Neural crest cell (in vitro differentiated cells): ENCODE measurements around the gene TRIM63. TPM values are rescaled to one million over a fixed set of nuclear protein-coding genes. Genes with fewer than 3 reads are reported as not detected.

Experiments
- DNase-seq: peaks from one replicate; pipeline ENCODE4 v3.0.0; 2021; ENCODE audit warnings: low read depth, mixed read lengths, low spot score
- H3K27ac Mint-ChIP-seq: one replicate; pipeline ENCODE4 v1.8.0; 2021; ENCODE audit warnings: mild to moderate bottlenecking, mixed read lengths; ENCODE audit not compliant: unreplicated experiment
- H3K27me3 Mint-ChIP-seq: 2 replicates; pipeline ENCODE4 v1.8.0; 2021; ENCODE audit warnings: low read depth, mild to moderate bottlenecking, mixed read lengths
- H3K36me3 Mint-ChIP-seq: 2 replicates; pipeline ENCODE4 v1.8.0; 2021; ENCODE audit warnings: low read depth, mild to moderate bottlenecking, mixed read lengths
- H3K4me1 Mint-ChIP-seq: 2 replicates; pipeline ENCODE4 v1.8.0; 2021; ENCODE audit warnings: mixed read lengths
- H3K4me3 Mint-ChIP-seq: one replicate; pipeline ENCODE4 v1.8.0; 2021; ENCODE audit warnings: mild to moderate bottlenecking, mixed read lengths
- H3K9me3 Mint-ChIP-seq: 2 replicates; pipeline ENCODE4 v1.8.0; 2021; ENCODE audit warnings: mixed read lengths
- CTCF ChIP-seq: fragments of 200-600 bp; sonication (generic); conservative IDR thresholded peaks from 2 replicates; pipeline ENCODE4 v1.5.0; 2021; ENCODE audit warnings: antibody characterized with exemption, mild to moderate bottlenecking
- total RNA-seq: library from RNA; stranded (reverse); gene quantifications from 2 replicates; pipeline ENCODE4 v1.2.1, GENCODE V29; 2021

Gene TRIM63
- total RNA-seq, 1 donor from 2014 or later: not detected

- Mint-ChIP-seq H3K27me3 (peaks cover 61% of the 10 kb centered on the region), H3K4me1 (peaks cover 6% of the 10 kb centered on the region), H3K4me3 (no peak overlapping the region), H3K36me3 (no peaks in the 10 kb centered on the region), H3K9me3 (no peaks in the 10 kb centered on the region), H3K27ac (no peak overlapping the region)
- DNase-seq: no peak
- no peak for TF ChIP-seq CTCF
Observed at GRCh38 chr1:26050248-26050640, 17.2 kb downstream of the TRIM63 start.

DNA sequence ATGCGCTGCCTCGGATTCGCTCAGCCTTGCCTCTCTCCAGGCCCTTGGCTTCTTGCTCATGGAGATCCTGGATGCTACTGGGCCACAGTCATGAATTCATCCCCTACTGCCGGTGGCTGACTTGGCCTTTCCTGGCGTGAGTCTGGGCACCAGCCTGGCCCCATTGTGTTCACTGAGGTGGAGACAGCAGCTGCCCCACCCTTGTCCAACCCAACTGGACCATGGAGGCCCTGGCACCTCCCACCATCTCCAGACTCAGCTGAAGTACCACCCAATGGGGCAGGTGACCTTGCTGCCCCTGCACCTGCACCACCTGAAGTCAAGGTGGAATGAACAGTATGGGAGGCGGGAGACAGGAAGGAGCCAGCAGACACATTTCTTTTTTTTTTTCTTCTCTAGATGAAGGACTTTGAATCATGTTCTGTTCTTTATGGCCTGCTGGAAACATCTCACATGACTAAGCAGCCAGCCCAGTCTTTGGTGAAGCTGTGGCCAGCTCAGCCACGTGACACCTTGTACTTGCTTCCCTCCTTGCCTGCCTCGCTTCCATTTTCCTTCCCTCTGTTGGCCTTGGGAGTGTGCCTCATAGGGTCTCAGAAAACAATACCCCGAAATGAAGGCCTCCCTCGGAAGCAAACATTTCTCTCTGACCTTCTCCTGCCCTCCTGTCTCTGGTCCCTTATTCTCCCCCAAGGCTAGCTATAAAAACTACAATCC lies 17.7 kb downstream of the TRIM63 start:
- no peak overlapping the region for H3K4me3 Mint-ChIP-seq
- no peak overlapping the region for H3K27ac Mint-ChIP-seq
- H3K9me3 Mint-ChIP-seq: no peaks in the 10 kb centered on the region
- no peaks in the 10 kb centered on the region for H3K36me3 Mint-ChIP-seq
- TF ChIP-seq CTCF: no peak
- H3K27me3 Mint-ChIP-seq: peaks cover 66% of the 10 kb centered on the region
- peaks cover 10% of the 10 kb centered on the region for H3K4me1 Mint-ChIP-seq
- DNase-seq: no peak

- H3K27me3 Mint-ChIP-seq: peaks cover 82% of the 10 kb centered on the region
Observed at GRCh38 chr1:26047278-26047874, 20.1 kb downstream of the TRIM63 start.

GRCh38 chr1:26046246-26047095 lies 21.0 kb downstream of the TRIM63 start:
- Mint-ChIP-seq H3K4me3 (no peak overlapping the region), H3K27me3 (peaks cover 83% of the 10 kb centered on the region), H3K9me3 (no peaks in the 10 kb centered on the region), H3K27ac (no peak overlapping the region), H3K36me3 (no peaks in the 10 kb centered on the region), H3K4me1 (peaks cover 4% of the 10 kb centered on the region)
- TF ChIP-seq CTCF: no peak
- DNase-seq: no peak

More at GRCh38 chr1:26047278-26047874, 20.1 kb downstream of the TRIM63 start:
- Mint-ChIP-seq H3K4me1 (peaks cover 4% of the 10 kb centered on the region), H3K36me3 (no peaks in the 10 kb centered on the region), H3K27ac (no peak overlapping the region), H3K9me3 (no peaks in the 10 kb centered on the region), H3K4me3 (no peak overlapping the region)
- DNase-seq: no peak
- no peak for TF ChIP-seq CTCF

- Mint-ChIP-seq H3K9me3 (no peaks in the 10 kb centered on the region), H3K27me3 (peaks cover 78% of the 10 kb centered on the region), H3K4me1 (peaks cover 4% of the 10 kb centered on the region), H3K27ac (no peak within 1 kb of the TSS), H3K4me3 (no peak within 1 kb of the TSS), H3K36me3 (no peaks in the 10 kb centered on the region)
- no peak for TF ChIP-seq CTCF
- DNase-seq: no peak
Observed at GRCh38 chr1:26045722-26046245, 21.6 kb downstream of the TRIM63 start, which contains the start of gene SLC30A2. SLC30A2 (minus strand) TSS chr1:26046118; CDS start chr1:26045896, 222 bp downstream.
